Measurements from ENCODE around the gene CEP112. TPM values are rescaled to one million over a fixed set of nuclear protein-coding genes. Genes with fewer than 3 reads are reported as not detected.

The CEP112 gene
- total and polyA plus RNA-seq, 7 donors: 4.5 to 19.4 (median 9.7) TPM

GRCh38 chr17:65593855-65594845, 597.8 kb downstream of the CEP112 start:
- 57 to 65% (median 61%) methylated on average over 18 of the region's 18 CpGs for WGBS, 3 donors
- ATAC-seq (no peak), DNase-seq (no peak)
- no peaks in the 10 kb centered on the region for H3K9me3 ChIP-seq
- H3K4me1 ChIP-seq: no peaks in the 10 kb centered on the region
- intact Hi-C loops (cut with DNase I): no loop called here
- TF ChIP-seq CTCF (IDR thresholded peaks at IDR 0.05): no peak
- H3K36me3 ChIP-seq (ENCODE audit: insufficient read depth in 1 of 2, low read depth in 1 of 2): no peaks in the 10 kb centered on the region
- H3K27me3 ChIP-seq (ENCODE audit: insufficient read depth in 3 of 3, low read length in 2 of 3): no peaks in the 10 kb centered on the region
- no peak overlapping the region for H3K4me3 ChIP-seq
- no peak overlapping the region for H3K27ac ChIP-seq

- Histone ChIP-seq H3K27me3 (ENCODE audit: insufficient read depth in 3 of 3, low read length in 2 of 3) (no peaks in the 10 kb centered on the region), H3K36me3 (ENCODE audit: insufficient read depth in 1 of 2, low read depth in 1 of 2) (no peaks in the 10 kb centered on the region), H3K9me3 (no peaks in the 10 kb centered on the region), H3K27ac (no peak overlapping the region), H3K4me3 (no peak overlapping the region), H3K4me1 (no peaks in the 10 kb centered on the region)
- no peak for TF ChIP-seq CTCF (IDR thresholded peaks at IDR 0.05)
- 83 to 87% (median 85%) methylated on average over 19 of the region's 19 CpGs for WGBS, 3 donors
- no peak for ATAC-seq
- DNase-seq: no peak
- intact Hi-C loops (cut with DNase I): no loop called here
Observed at GRCh38 chr17:65593092-65593854, 598.7 kb downstream of the CEP112 start.

- 87 to 90% (median 89%) methylated on average over 7 of the region's 7 CpGs for WGBS, 3 donors
- H3K27ac ChIP-seq: no peak overlapping the region
- H3K4me3 ChIP-seq: no peak overlapping the region
- no peaks in the 10 kb centered on the region for H3K9me3 ChIP-seq
- no peaks in the 10 kb centered on the region for H3K36me3 ChIP-seq (ENCODE audit: insufficient read depth in 1 of 2, low read depth in 1 of 2)
- no peaks in the 10 kb centered on the region for H3K4me1 ChIP-seq
- no peak for DNase-seq
- H3K27me3 ChIP-seq (ENCODE audit: insufficient read depth in 3 of 3, low read length in 2 of 3): no peaks in the 10 kb centered on the region
- no peak for TF ChIP-seq CTCF (IDR thresholded peaks at IDR 0.05)
- intact Hi-C loops (cut with DNase I): no loop called here
- no peak for ATAC-seq
Observed at GRCh38 chr17:65592125-65592965, 599.6 kb downstream of the CEP112 start.

- DNase-seq: no peak
- H3K4me3 ChIP-seq: no peak overlapping the region
- H3K36me3 ChIP-seq (ENCODE audit: insufficient read depth in 1 of 2, low read depth in 1 of 2): no peaks in the 10 kb centered on the region
- no peak for ATAC-seq
- no peaks in the 10 kb centered on the region for H3K9me3 ChIP-seq
- 84 to 90% (median 86%) methylated on average over 5 of the region's 5 CpGs for WGBS, 3 donors
- TF ChIP-seq CTCF (IDR thresholded peaks at IDR 0.05): no peak
- no peak overlapping the region for H3K27ac ChIP-seq
- no peaks in the 10 kb centered on the region for H3K27me3 ChIP-seq (ENCODE audit: insufficient read depth in 3 of 3, low read length in 2 of 3)
- H3K4me1 ChIP-seq: peaks cover 10% of the 10 kb centered on the region
- intact Hi-C loops (cut with DNase I): no loop called here
Observed at GRCh38 chr17:65589321-65589720, 602.6 kb downstream of the CEP112 start.
